Measurements from ENCODE around the gene GRPEL1. TPM values are rescaled to one million over a fixed set of nuclear protein-coding genes. Genes with fewer than 3 reads are reported as not detected.

Gene GRPEL1
- total RNA-seq, 3 donors from 2014 or later (not counting 1 experiment from before 2014, with no cell fraction given), result 20.1 to 37.8 (median 36.8) TPM

- Mint-ChIP-seq H3K27me3 (ENCODE audit: low read depth in 2 of 2) (no peaks in the 10 kb centered on the region), H3K36me3 (no peaks in the 10 kb centered on the region), H3K9me3 (no peaks in the 10 kb centered on the region), H3K4me1 (no peaks in the 10 kb centered on the region), H3K4me3 (no peak overlapping the region), H3K27ac (no peak overlapping the region)
- no peak overlapping the region for H3K4me3 ChIP-seq (ENCODE audit: low read length)
- no peaks in the 10 kb centered on the region for H3K27me3 ChIP-seq (ENCODE audit: control insufficient read depth, insufficient read depth, low read length)
- TF ChIP-seq CTCF (IDR thresholded peaks at IDR 0.05), result no peak
- H3K27ac ChIP-seq (ENCODE audit: low read length), result no peak overlapping the region
- H3K9me3 ChIP-seq (ENCODE audit: control insufficient read depth, insufficient read depth, low read length), result no peaks in the 10 kb centered on the region
- no peak for ATAC-seq
- no peak for DNase-seq
- 88% methylated on average over 6 of the region's 6 CpGs for WGBS (ENCODE audit: insufficient coverage)
- no peaks in the 10 kb centered on the region for H3K36me3 ChIP-seq (ENCODE audit: control insufficient read depth, insufficient read depth, low read length)
- peaks cover under 1% of the 10 kb centered on the region for H3K4me1 ChIP-seq (ENCODE audit: control insufficient read depth, insufficient read depth, low read length)
- intact Hi-C loops (cut with micrococcal nuclease), result no loop called here
Observed at GRCh38 chr4:7108660-7109059, 40.8 kb upstream of the GRPEL1 start.

- no peak for TF ChIP-seq CTCF (IDR thresholded peaks at IDR 0.05)
- no peaks in the 10 kb centered on the region for H3K36me3 Mint-ChIP-seq
- 90% methylated on average over 23 of the region's 23 CpGs for WGBS (ENCODE audit: insufficient coverage)
- Histone ChIP-seq H3K36me3 (ENCODE audit: control insufficient read depth, insufficient read depth, low read length) (no peaks in the 10 kb centered on the region), H3K9me3 (ENCODE audit: control insufficient read depth, insufficient read depth, low read length) (no peaks in the 10 kb centered on the region), H3K27me3 (ENCODE audit: control insufficient read depth, insufficient read depth, low read length) (no peaks in the 10 kb centered on the region), H3K4me1 (ENCODE audit: control insufficient read depth, insufficient read depth, low read length) (peaks cover 5% of the 10 kb centered on the region), H3K27ac (ENCODE audit: low read length) (no peak overlapping the region), H3K4me3 (ENCODE audit: low read length) (no peak overlapping the region)
- intact Hi-C loops (cut with micrococcal nuclease), result no loop called here
- no peaks in the 10 kb centered on the region for H3K27me3 Mint-ChIP-seq (ENCODE audit: low read depth in 2 of 2)
- no peaks in the 10 kb centered on the region for H3K9me3 Mint-ChIP-seq
- ATAC-seq (no peak), DNase-seq (no peak)
- H3K4me3 Mint-ChIP-seq, result no peak overlapping the region
- no peak overlapping the region for H3K27ac Mint-ChIP-seq
- H3K4me1 Mint-ChIP-seq, result peaks cover under 1 to 5% of the 10 kb centered on the region in 2 donors
Observed at GRCh38 chr4:7108046-7108625, 40.3 kb upstream of the GRPEL1 start.

- DNase-seq (no peak), ATAC-seq (no peak)
- intact Hi-C loops (cut with micrococcal nuclease), result no loop called here
- Histone ChIP-seq H3K27me3 (ENCODE audit: control insufficient read depth, insufficient read depth, low read length) (no peaks in the 10 kb centered on the region), H3K9me3 (ENCODE audit: control insufficient read depth, insufficient read depth, low read length) (no peaks in the 10 kb centered on the region), H3K27ac (ENCODE audit: low read length) (no peak overlapping the region), H3K4me3 (ENCODE audit: low read length) (no peak overlapping the region), H3K4me1 (ENCODE audit: control insufficient read depth, insufficient read depth, low read length) (peaks cover 13% of the 10 kb centered on the region), H3K36me3 (ENCODE audit: control insufficient read depth, insufficient read depth, low read length) (no peaks in the 10 kb centered on the region)
- H3K27me3 Mint-ChIP-seq (ENCODE audit: low read depth in 2 of 2), result no peaks in the 10 kb centered on the region
- no peaks in the 10 kb centered on the region for H3K9me3 Mint-ChIP-seq
- no peak for TF ChIP-seq CTCF (IDR thresholded peaks at IDR 0.05)
- H3K4me1 Mint-ChIP-seq, result peaks cover 8 to 13% of the 10 kb centered on the region in 2 donors
- WGBS (ENCODE audit: insufficient coverage), result 73% methylated on average over 10 of the region's 11 CpGs
- H3K4me3 Mint-ChIP-seq, result no peak overlapping the region
- H3K36me3 Mint-ChIP-seq, result no peaks in the 10 kb centered on the region
- no peak overlapping the region for H3K27ac Mint-ChIP-seq
Observed at GRCh38 chr4:7107166-7107905, 39.5 kb upstream of the GRPEL1 start.

All from natural killer cell (primary cell).